Mesendoderm (in vitro differentiated cells): ENCODE results near the gene SPATA31D3.

Source experiments
- DNase-seq: peaks from one replicate; pipeline ENCODE4 v3.0.0; 2013
- H2AK5ac ChIP-seq: 2 replicates; pipeline ENCODE4 v1.6.1; 2013; ENCODE audit warnings: low read length, inconsistent platforms
- H2BK120ac ChIP-seq: 2 replicates; pipeline ENCODE4 v1.6.1; 2013; ENCODE audit warnings: low read depth, mild to moderate bottlenecking, low read length, moderate library complexity, mixed read lengths
- H2BK15ac ChIP-seq: replicated peaks from 2 replicates; pipeline ENCODE4 v1.6.1; 2013; ENCODE audit warnings: low read depth, mild to moderate bottlenecking, moderate library complexity
- H2BK5ac ChIP-seq: 2 replicates; pipeline ENCODE4 v1.6.1; 2013; ENCODE audit warnings: low read length, inconsistent platforms
- H3K18ac ChIP-seq: 2 replicates; pipeline ENCODE4 v1.6.1; 2013; ENCODE audit warnings: mild to moderate bottlenecking, low read length, mixed read lengths
- H3K23ac ChIP-seq: one replicate; pipeline ENCODE4 v1.6.1; 2013; ENCODE audit warnings: low read length
- H3K27ac ChIP-seq: 2 replicates; pipeline ENCODE4 v1.5.1; 2013; ENCODE audit warnings: low read depth, mild to moderate bottlenecking, inconsistent platforms, low read length, moderate library complexity
- H3K27me3 ChIP-seq: 2 replicates; pipeline ENCODE4 v1.6.1; 2013; ENCODE audit warnings: low read length, control low read depth, mild to moderate bottlenecking, inconsistent platforms; ENCODE audit not compliant: insufficient read depth, poor library complexity
- H3K36me3 ChIP-seq: 2 replicates; pipeline ENCODE4 v1.6.1; 2013; ENCODE audit warnings: low read length, inconsistent platforms; ENCODE audit not compliant: control insufficient read depth, insufficient read depth
- H3K4ac ChIP-seq: one replicate; pipeline ENCODE4 v1.6.1; 2013; ENCODE audit warnings: low read depth, mild to moderate bottlenecking, low read length, moderate library complexity
- H3K4me1 ChIP-seq: 2 replicates; pipeline ENCODE4 v1.6.1; 2013; ENCODE audit warnings: low read depth, low read length, inconsistent platforms; ENCODE audit not compliant: control insufficient read depth
- H3K4me2 ChIP-seq: 2 replicates; pipeline ENCODE4 v1.6.1; 2013; ENCODE audit warnings: low read length
- H3K4me3 ChIP-seq: 2 replicates; pipeline ENCODE4 v1.5.1; 2013; ENCODE audit warnings: mild to moderate bottlenecking, low read length
- H3K56ac ChIP-seq: one replicate; pipeline ENCODE4 v1.6.1; 2013; ENCODE audit warnings: low read length
- H3K79me1 ChIP-seq: 2 replicates; pipeline ENCODE4 v1.6.1; 2013; ENCODE audit warnings: low read length, inconsistent platforms
- H3K79me2 ChIP-seq: 2 replicates; pipeline ENCODE4 v1.6.1; 2013; ENCODE audit warnings: mild to moderate bottlenecking, low read length; ENCODE audit not compliant: control insufficient read depth, insufficient read depth
- H3K9ac ChIP-seq: 2 replicates; pipeline ENCODE4 v1.6.1; 2013; ENCODE audit warnings: low read length, inconsistent platforms
- H4K5ac ChIP-seq: one replicate; pipeline ENCODE4 v1.6.1; 2013; ENCODE audit warnings: low read length
- H4K8ac ChIP-seq: one replicate; pipeline ENCODE4 v1.6.1; 2013; ENCODE audit warnings: low read depth, mild to moderate bottlenecking, control low read depth, low read length, moderate library complexity
- WGBS: extraction: QIAGEN DNeasy Blood & Tissue Kit; methylation state at CpG from one replicate; pipeline ENCODE4 v1.1.7; 2013; ENCODE audit warnings: low lambda C conversion rate, missing lambda C conversion rate; ENCODE audit not compliant: insufficient coverage; ENCODE audit errors: extremely low coverage; 5-methylcytosine and 5-hydroxymethylcytosine counted together

SPATA31D3 gene

GRCh38 chr9:81968026-81968425, 24.7 kb downstream of the SPATA31D3 start:
- H3K79me2 ChIP-seq, result no peaks in the 10 kb centered on the region
- no peak overlapping the region for H3K23ac ChIP-seq
- no peaks in the 10 kb centered on the region for H3K36me3 ChIP-seq
- H3K27ac ChIP-seq, result no peak overlapping the region
- H3K4ac ChIP-seq, result no peak overlapping the region
- no peak overlapping the region for H3K4me3 ChIP-seq
- H2BK5ac ChIP-seq, result no peak overlapping the region
- no peaks in the 10 kb centered on the region for H3K27me3 ChIP-seq
- no peak overlapping the region for H3K9ac ChIP-seq
- no peak for DNase-seq
- H3K18ac ChIP-seq, result no peak overlapping the region
- no CpG with 5 or more reads among the region's 3 CpGs for WGBS
- H2AK5ac ChIP-seq, result no peak overlapping the region
- H3K79me1 ChIP-seq, result no peaks in the 10 kb centered on the region
- no peak overlapping the region for H3K4me2 ChIP-seq
- H4K8ac ChIP-seq, result no peak overlapping the region
- H3K4me1 ChIP-seq, result no peaks in the 10 kb centered on the region
- no peak overlapping the region for H2BK120ac ChIP-seq
- H3K56ac ChIP-seq, result no peak overlapping the region
- H2BK15ac ChIP-seq, result no peak overlapping the region
- H4K5ac ChIP-seq, result no peak overlapping the region

- Histone ChIP-seq H2BK120ac (no peak overlapping the region), H2BK5ac (no peak overlapping the region), H3K27me3 (no peaks in the 10 kb centered on the region), H3K4me1 (no peaks in the 10 kb centered on the region), H3K18ac (no peak overlapping the region), H3K79me2 (no peaks in the 10 kb centered on the region), H3K56ac (no peak overlapping the region), H3K9ac (no peak overlapping the region), H3K4ac (no peak overlapping the region), H3K23ac (no peak overlapping the region), H3K36me3 (no peaks in the 10 kb centered on the region), H2AK5ac (no peak overlapping the region), H3K4me2 (no peak overlapping the region), H3K4me3 (no peak overlapping the region), H4K8ac (no peak overlapping the region), H4K5ac (no peak overlapping the region), H2BK15ac (no peak overlapping the region), H3K79me1 (no peaks in the 10 kb centered on the region), H3K27ac (no peak overlapping the region)
- peak; percentile 32 for DNase-seq
Observed at GRCh38 chr9:81969971-81970370, 26.7 kb downstream of the SPATA31D3 start.

GRCh38 chr9:81971727-81972126, 28.4 kb downstream of the SPATA31D3 start:
- Histone ChIP-seq H3K4ac (no peak overlapping the region), H4K5ac (no peak overlapping the region), H2AK5ac (no peak overlapping the region), H3K36me3 (no peaks in the 10 kb centered on the region), H3K23ac (no peak overlapping the region), H3K4me3 (no peak overlapping the region), H3K56ac (no peak overlapping the region), H3K18ac (no peak overlapping the region), H4K8ac (no peak overlapping the region), H3K27ac (no peak overlapping the region), H3K4me2 (no peak overlapping the region), H3K4me1 (no peaks in the 10 kb centered on the region), H3K79me1 (no peaks in the 10 kb centered on the region), H2BK120ac (no peak overlapping the region), H3K9ac (no peak overlapping the region), H3K79me2 (no peaks in the 10 kb centered on the region), H2BK15ac (no peak overlapping the region), H2BK5ac (no peak overlapping the region), H3K27me3 (no peaks in the 10 kb centered on the region)
- DNase-seq, result no peak

DNA sequence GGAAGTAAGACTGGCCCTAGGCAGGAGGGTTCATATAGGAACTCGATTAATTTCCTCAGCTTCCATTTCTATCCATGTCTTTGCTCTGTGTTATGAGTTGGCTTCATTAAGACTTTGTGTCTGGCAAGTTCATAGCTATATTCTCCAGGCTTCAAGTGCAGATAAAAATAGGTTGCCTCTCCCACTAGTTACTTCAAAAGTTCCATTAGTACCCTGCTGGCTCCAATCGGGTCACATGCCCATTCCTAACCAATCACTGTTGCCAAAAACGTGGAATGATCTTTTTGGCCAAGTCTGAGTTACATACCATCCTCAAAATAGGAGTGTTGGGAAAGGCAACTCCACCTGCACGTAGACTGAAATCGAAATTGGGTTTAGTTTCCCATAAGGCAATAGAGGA, 31.5 kb downstream of the SPATA31D3 start:
- Histone ChIP-seq H3K27me3 (no peaks in the 10 kb centered on the region), H4K5ac (no peak overlapping the region), H2AK5ac (no peak overlapping the region), H3K9ac (no peak overlapping the region), H3K27ac (no peak overlapping the region), H2BK15ac (no peak overlapping the region), H3K36me3 (no peaks in the 10 kb centered on the region), H2BK120ac (no peak overlapping the region), H3K4ac (no peak overlapping the region), H3K79me1 (no peaks in the 10 kb centered on the region), H2BK5ac (no peak overlapping the region), H4K8ac (no peak overlapping the region), H3K56ac (no peak overlapping the region), H3K23ac (no peak overlapping the region), H3K18ac (no peak overlapping the region), H3K4me1 (no peaks in the 10 kb centered on the region), H3K4me2 (no peak overlapping the region), H3K4me3 (no peak overlapping the region), H3K79me2 (no peaks in the 10 kb centered on the region)
- no CpG with 5 or more reads among the region's 5 CpGs for WGBS
- DNase-seq, result no peak

DNA sequence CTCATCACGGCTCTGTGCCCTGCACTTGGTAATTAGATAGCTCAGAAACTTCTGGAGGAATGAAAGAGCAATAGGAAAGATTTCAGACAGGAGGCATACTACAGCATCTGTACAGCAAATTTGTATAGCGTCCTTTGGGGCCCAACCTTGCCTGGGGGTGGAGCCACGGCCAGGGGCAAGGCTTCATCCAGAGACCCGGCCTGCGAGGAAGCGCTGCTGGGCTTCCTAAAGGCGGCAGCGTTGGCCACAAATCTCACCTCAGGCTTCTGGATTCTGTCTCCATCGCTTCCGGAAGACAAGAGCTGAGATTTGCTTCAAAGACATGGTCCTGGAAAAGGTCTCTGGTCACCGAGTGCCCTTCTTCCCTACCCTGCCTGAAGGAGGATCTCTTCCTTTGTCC, 33.1 kb downstream of the SPATA31D3 start:
- peak; percentile 18 for DNase-seq
- no peak overlapping the region for H3K56ac ChIP-seq
- H3K4me1 ChIP-seq, result no peaks in the 10 kb centered on the region
- no peaks in the 10 kb centered on the region for H3K27me3 ChIP-seq
- no peak overlapping the region for H3K18ac ChIP-seq
- no peak overlapping the region for H3K4me3 ChIP-seq
- no peak overlapping the region for H4K5ac ChIP-seq
- H3K9ac ChIP-seq, result no peak overlapping the region
- no peak overlapping the region for H3K23ac ChIP-seq
- no peaks in the 10 kb centered on the region for H3K79me1 ChIP-seq
- H3K4ac ChIP-seq, result no peak overlapping the region
- no peaks in the 10 kb centered on the region for H3K36me3 ChIP-seq
- H3K79me2 ChIP-seq, result no peaks in the 10 kb centered on the region
- no peak overlapping the region for H4K8ac ChIP-seq
- WGBS, result no CpG with 5 or more reads among the region's 11 CpGs
- no peak overlapping the region for H3K27ac ChIP-seq
- no peak overlapping the region for H2BK15ac ChIP-seq
- H2BK5ac ChIP-seq, result no peak overlapping the region
- H2BK120ac ChIP-seq, result no peak overlapping the region
- H2AK5ac ChIP-seq, result no peak overlapping the region
- H3K4me2 ChIP-seq, result no peak overlapping the region

DNA sequence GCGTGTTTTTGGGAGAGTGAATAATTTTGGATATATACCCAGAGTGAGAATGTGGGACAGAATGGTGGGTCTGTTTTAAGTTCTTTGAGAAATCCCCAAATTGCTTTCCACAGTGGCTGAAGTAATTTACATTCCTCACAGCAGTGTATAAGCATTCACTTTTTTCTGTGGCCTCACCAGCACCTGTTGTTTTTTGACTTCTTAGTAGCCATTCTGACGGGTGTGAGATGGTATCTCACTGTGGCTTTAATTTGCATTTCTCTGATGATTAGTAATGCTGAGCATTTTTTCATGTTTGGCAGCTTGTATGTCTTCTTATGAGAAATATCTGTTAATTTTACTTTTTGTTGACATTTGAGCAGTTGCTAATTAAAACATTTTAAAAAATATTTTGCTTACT, 35.9 kb downstream of the SPATA31D3 start:
- H3K4me2 ChIP-seq, result no peak overlapping the region
- H3K4ac ChIP-seq, result no peak overlapping the region
- H3K4me1 ChIP-seq, result no peaks in the 10 kb centered on the region
- DNase-seq, result peak; percentile 2
- H2BK5ac ChIP-seq, result no peak overlapping the region
- no peak overlapping the region for H3K18ac ChIP-seq
- H3K56ac ChIP-seq, result no peak overlapping the region
- no peak overlapping the region for H4K8ac ChIP-seq
- no peaks in the 10 kb centered on the region for H3K27me3 ChIP-seq
- no peak overlapping the region for H3K4me3 ChIP-seq
- no peaks in the 10 kb centered on the region for H3K36me3 ChIP-seq
- no peak overlapping the region for H3K23ac ChIP-seq
- H2BK120ac ChIP-seq, result no peak overlapping the region
- H3K27ac ChIP-seq, result no peak overlapping the region
- H2BK15ac ChIP-seq, result no peak overlapping the region
- H4K5ac ChIP-seq, result no peak overlapping the region
- WGBS, result no CpG with 5 or more reads among the region's 2 CpGs
- no peak overlapping the region for H2AK5ac ChIP-seq
- H3K79me1 ChIP-seq, result no peaks in the 10 kb centered on the region
- no peak overlapping the region for H3K9ac ChIP-seq
- no peaks in the 10 kb centered on the region for H3K79me2 ChIP-seq
